Suprapubic skin (tissue), 4 donors: ENCODE measurements around the gene GJC2. TPM values are rescaled to one million over a fixed set of nuclear protein-coding genes. Genes with fewer than 3 reads are reported as not detected.

Source experiments
- DNase-seq, 2 donors: peaks; one replicate each; pipeline ENCODE4 v3.0.0-alpha.2; 2019; ENCODE audit warnings: low spot score in 2 of 2
- H3K27ac ChIP-seq: fragments of 200-600 bp; sonication (generic); one replicate; pipeline ENCODE4 v1.5.1; 2019
- H3K27me3 ChIP-seq: fragments of 200-600 bp; sonication (generic); one replicate; pipeline ENCODE4 v1.5.1; 2019
- H3K36me3 ChIP-seq: fragments of 200-600 bp; sonication (generic); one replicate; pipeline ENCODE4 v1.5.1; 2019
- H3K4me1 ChIP-seq: fragments of 200-600 bp; sonication (generic); one replicate; pipeline ENCODE4 v1.5.1; 2019
- H3K4me3 ChIP-seq: fragments of 200-600 bp; sonication (generic); one replicate; pipeline ENCODE4 v1.5.1; 2019; ENCODE audit warnings: mild to moderate bottlenecking
- H3K9me3 ChIP-seq: fragments of 200-600 bp; sonication (generic); one replicate; pipeline ENCODE4 v1.5.1; 2019
- CTCF ChIP-seq, 2 donors: fragments of 200-600 bp in 1 of 2; fragments of 450-650 bp in 1 of 2; sonication (generic) in 1 of 2; IDR thresholded peaks; one replicate each; pipeline ENCODE4 v1.5.1; 2016 to 2019; ENCODE audit warnings: antibody characterized with exemption in 2 of 2, mild to moderate bottlenecking in 1 of 2, moderate library complexity in 1 of 2
- EP300 ChIP-seq: sonication (generic); formaldehyde crosslinking; IDR thresholded peaks from one replicate; pipeline ENCODE4 v1.6.1; 2017; ENCODE audit warnings: antibody characterized with exemption
- POLR2A ChIP-seq, 2 donors: fragments of 450-650 bp; IDR thresholded peaks; one replicate each; pipeline ENCODE4 v1.6.1; 2017; ENCODE audit warnings: antibody characterized with exemption in 2 of 2, mild to moderate bottlenecking in 2 of 2, moderate library complexity in 2 of 2
- POLR2AphosphoS5 ChIP-seq, 3 donors: sonication (generic); formaldehyde crosslinking; IDR thresholded peaks; one replicate each; pipeline ENCODE4 v1.6.1; 2017; ENCODE audit warnings: antibody characterized with exemption in 3 of 3
- WGBS: methylation state at CpG from one replicate; pipeline ENCODE4 v1.1.5; 2018; 5-methylcytosine and 5-hydroxymethylcytosine counted together
- total RNA-seq, 4 donors: library from RNA; depleted of rRNA; stranded (reverse); fragments of >200 nt; gene quantifications; one replicate each; pipeline ENCODE4 v1.1.0, GENCODE V29; 2016

Gene GJC2
- total RNA-seq, 4 donors from 2014 or later, result 2.5 to 3.6 (median 3.0) TPM

- no peaks in the 10 kb centered on the region for H3K27me3 ChIP-seq
- H3K36me3 ChIP-seq, result no peaks in the 10 kb centered on the region
- no peak overlapping the region for H3K27ac ChIP-seq
- no peak overlapping the region for H3K4me3 ChIP-seq
- TF ChIP-seq POLR2A (IDR thresholded peaks at IDR 0.05), result no peak
- no peak for TF ChIP-seq POLR2AphosphoS5 (IDR thresholded peaks at IDR 0.05)
- TF ChIP-seq CTCF (IDR thresholded peaks at IDR 0.05), result no peak
- no peak for TF ChIP-seq EP300
- H3K4me1 ChIP-seq, result peaks cover 60% of the 10 kb centered on the region
- 77% methylated on average over 6 of the region's 14 CpGs for WGBS
- H3K9me3 ChIP-seq, result no peaks in the 10 kb centered on the region
- DNase-seq, result no peak
These were observed 9.4 kb downstream of the GJC2 start for GRCh38 chr1:228159008-228159665.

GRCh38 chr1:228160201-228160761 lies 10.6 kb downstream of the GJC2 start:
- H3K4me1 ChIP-seq, result peaks cover 60% of the 10 kb centered on the region
- 52% methylated on average over 5 of the region's 15 CpGs for WGBS
- H3K27ac ChIP-seq, result peak overlapping the region; percentile 100
- peak in 1 of 2 donors; percentile 65 for DNase-seq
- no peak for TF ChIP-seq EP300
- no peak for TF ChIP-seq POLR2AphosphoS5 (IDR thresholded peaks at IDR 0.05)
- TF ChIP-seq CTCF (IDR thresholded peaks at IDR 0.05), result no peak
- no peak for TF ChIP-seq POLR2A (IDR thresholded peaks at IDR 0.05)
- no peak overlapping the region for H3K4me3 ChIP-seq
- H3K9me3 ChIP-seq, result no peaks in the 10 kb centered on the region
- H3K27me3 ChIP-seq, result no peaks in the 10 kb centered on the region
- H3K36me3 ChIP-seq, result no peaks in the 10 kb centered on the region

GRCh38 chr1:228161362-228161761 lies 11.6 kb downstream of the GJC2 start:
- Histone ChIP-seq H3K9me3 (no peaks in the 10 kb centered on the region), H3K27ac (peak overlapping the region; percentile 100), H3K4me3 (no peak overlapping the region), H3K36me3 (no peaks in the 10 kb centered on the region), H3K4me1 (peaks cover 63% of the 10 kb centered on the region), H3K27me3 (no peaks in the 10 kb centered on the region)
- DNase-seq, result no peak
- TF ChIP-seq CTCF (IDR thresholded peaks at IDR 0.05) (no peak), POLR2AphosphoS5 (IDR thresholded peaks at IDR 0.05) (no peak), POLR2A (IDR thresholded peaks at IDR 0.05) (no peak), EP300 (no peak)
- 30% methylated on average over 4 of the region's 7 CpGs for WGBS

GRCh38 chr1:228161866-228162265 lies 12.1 kb downstream of the GJC2 start:
- H3K27me3 ChIP-seq, result no peaks in the 10 kb centered on the region
- H3K27ac ChIP-seq, result peak overlapping the region; percentile 100
- H3K9me3 ChIP-seq, result no peaks in the 10 kb centered on the region
- peaks cover 68% of the 10 kb centered on the region for H3K4me1 ChIP-seq
- WGBS, result 67% methylated on average over 5 of the region's 9 CpGs
- TF ChIP-seq POLR2A (IDR thresholded peaks at IDR 0.05), result no peak
- no peak for TF ChIP-seq CTCF (IDR thresholded peaks at IDR 0.05)
- TF ChIP-seq POLR2AphosphoS5 (IDR thresholded peaks at IDR 0.05), result no peak
- TF ChIP-seq EP300, result no peak
- H3K4me3 ChIP-seq, result no peak overlapping the region
- H3K36me3 ChIP-seq, result no peaks in the 10 kb centered on the region
- DNase-seq, result peak in 1 of 2 donors; percentile 63

GRCh38 chr1:228162286-228163006 lies 12.7 kb downstream of the GJC2 start:
- Histone ChIP-seq H3K27me3 (no peaks in the 10 kb centered on the region), H3K27ac (peak overlapping the region; percentile 100), H3K4me1 (peaks cover 73% of the 10 kb centered on the region), H3K9me3 (no peaks in the 10 kb centered on the region), H3K36me3 (no peaks in the 10 kb centered on the region), H3K4me3 (peak overlapping the region; percentile 23)
- peak in 1 of 2 donors; percentile 86 for DNase-seq
- no peak for TF ChIP-seq POLR2AphosphoS5 (IDR thresholded peaks at IDR 0.05)
- TF ChIP-seq EP300, result no peak
- no peak for TF ChIP-seq CTCF (IDR thresholded peaks at IDR 0.05)
- no peak for TF ChIP-seq POLR2A (IDR thresholded peaks at IDR 0.05)
- 16% methylated on average over 6 of the region's 14 CpGs for WGBS
